H1 (cell line): ENCODE measurements around the gene IQGAP1. TPM values are rescaled to one million over a fixed set of nuclear protein-coding genes. Genes with fewer than 3 reads are reported as not detected.

Experiments used
- ASH2L ChIP-seq: fragments of 200-600, 300-600 bp; sonication (generic); IDR thresholded peaks from one replicate; pipeline ENCODE4 v1.7.1; 2017; ENCODE audit warnings: low read length
- ATF3 ChIP-seq: IDR thresholded peaks from 2 replicates; pipeline ENCODE4 v1.6.1; 2011; ENCODE audit warnings: low read depth, mild to moderate bottlenecking, low read length; ENCODE audit not compliant: insufficient read depth
- BACH1 ChIP-seq: IDR thresholded peaks from 2 replicates; pipeline ENCODE4 v1.6.1; 2012; ENCODE audit warnings: low read length, improper control_type of control experiment
- CBX8 ChIP-seq: fragments of 300-800, 300-1000 bp; sonication (generic); IDR thresholded peaks from 2 replicates; pipeline ENCODE4 v1.7.1; 2016; ENCODE audit warnings: low read depth, low read length, borderline replicate concordance
- CEBPB ChIP-seq: IDR thresholded peaks from 2 replicates; pipeline ENCODE4 v1.6.1; 2012; ENCODE audit warnings: low read depth, low read length
- CHD2 ChIP-seq: IDR thresholded peaks from 2 replicates; pipeline ENCODE4 v1.6.1; 2012; ENCODE audit warnings: low read length, improper control_type of control experiment
- CREB1 ChIP-seq: IDR thresholded peaks from 2 replicates; pipeline ENCODE4 v1.6.1; 2012; ENCODE audit warnings: inconsistent platforms
- EGR1 ChIP-seq: IDR thresholded peaks from 2 replicates; pipeline ENCODE4 v1.6.1; 2011; ENCODE audit warnings: low read depth, low read length, borderline replicate concordance
- EP300 ChIP-seq, 2 experiments: IDR thresholded peaks; 1 replicate in 1 of 2; 2 replicates in 1 of 2; pipeline ENCODE4 v1.6.1; 2011 to 2012; ENCODE audit warnings: low read depth in 2 of 2, low read length in 2 of 2, mild to moderate bottlenecking in 2 of 2, borderline replicate concordance in 1 of 2, inconsistent platforms in 1 of 2, moderate library complexity in 1 of 2
- FOSL1 ChIP-seq: IDR thresholded peaks from 2 replicates; pipeline ENCODE4 v1.6.1; 2011; ENCODE audit warnings: mild to moderate bottlenecking, low read depth, low read length, moderate library complexity; ENCODE audit not compliant: insufficient read depth
- GTF2F1 ChIP-seq: IDR thresholded peaks from 2 replicates; pipeline ENCODE4 v1.6.1; 2012; ENCODE audit warnings: low read depth, low read length, improper control_type of control experiment, borderline replicate concordance
- JUN ChIP-seq: IDR thresholded peaks from 2 replicates; pipeline ENCODE4 v1.6.1; 2011; ENCODE audit warnings: low read depth, mild to moderate bottlenecking, improper control_type of control experiment, low read length
- JUND ChIP-seq: IDR thresholded peaks from 2 replicates; pipeline ENCODE4 v1.6.1; 2011; ENCODE audit warnings: mild to moderate bottlenecking, improper control_type of control experiment, low read length
- MAX ChIP-seq: IDR thresholded peaks from 2 replicates; pipeline ENCODE4 v1.6.1; 2012; ENCODE audit warnings: inconsistent platforms
- PHF8 ChIP-seq: fragments of 200-600 bp; sonication (generic); conservative IDR thresholded peaks from 2 replicates; pipeline ENCODE4 v1.7.1; 2012; ENCODE audit warnings: low read depth, mild to moderate bottlenecking, inconsistent platforms, low read length, moderate library complexity
- POLR2A ChIP-seq, 2 experiments: IDR thresholded peaks; 1 replicate in 1 of 2; 2 replicates in 1 of 2; pipeline ENCODE4 v1.6.1; 2011; ENCODE audit warnings: low read depth in 2 of 2, low read length in 2 of 2, mild to moderate bottlenecking in 2 of 2; ENCODE audit errors: control extremely low read depth in 1 of 2
- RAD21 ChIP-seq, 2 experiments: IDR thresholded peaks in 1 of 2; conservative IDR thresholded peaks in 1 of 2; 2 replicates each; pipeline ENCODE4 v1.6.1; 2011; ENCODE audit warnings: low read depth in 2 of 2, low read length in 2 of 2, improper control_type of control experiment in 1 of 2, inconsistent platforms in 1 of 2, mild to moderate bottlenecking in 1 of 2, moderate library complexity in 1 of 2
- RFX5 ChIP-seq: IDR thresholded peaks from 2 replicates; pipeline ENCODE4 v1.6.1; 2011; ENCODE audit warnings: low read depth, low read length, improper control_type of control experiment, borderline replicate concordance
- SIRT6 ChIP-seq: IDR thresholded peaks from one replicate; pipeline ENCODE4 v1.7.1; 2012; ENCODE audit warnings: low read length, inconsistent platforms
- SP2 ChIP-seq: IDR thresholded peaks from 2 replicates; pipeline ENCODE4 v1.6.1; 2012; ENCODE audit warnings: mild to moderate bottlenecking, low read length, inconsistent platforms
- SUZ12 ChIP-seq: fragments of 200-600 bp; sonication (generic); IDR thresholded peaks from 2 replicates; pipeline ENCODE4 v1.6.1; 2012; ENCODE audit warnings: mild to moderate bottlenecking, inconsistent platforms, low read length, moderate library complexity, mixed read lengths
- TAF1 ChIP-seq: IDR thresholded peaks from 2 replicates; pipeline ENCODE4 v1.6.1; 2011; ENCODE audit warnings: mild to moderate bottlenecking, low read depth, low read length
- TBP ChIP-seq: IDR thresholded peaks from 2 replicates; pipeline ENCODE4 v1.6.1; 2011; ENCODE audit warnings: low read depth, low read length, improper control_type of control experiment
- TCF12 ChIP-seq: IDR thresholded peaks from 2 replicates; pipeline ENCODE4 v1.6.1; 2011; ENCODE audit warnings: low read depth, mild to moderate bottlenecking, low read length
- TEAD4 ChIP-seq: IDR thresholded peaks from 2 replicates; pipeline ENCODE4 v1.6.1; 2012; ENCODE audit warnings: low read depth, low read length, inconsistent platforms, mixed read lengths
- YY1 ChIP-seq: IDR thresholded peaks from 2 replicates; pipeline ENCODE4 v1.6.1; 2011; ENCODE audit warnings: low read depth, mild to moderate bottlenecking, low read length
- polyA plus RNA-seq, 7 experiments: library from polyadenylated mRNA; depleted of rRNA in 3 of 7; stranded (reverse) in 5 of 7; unstranded in 2 of 7; fragments of >200 nt in 5 of 7; fragments of 200-250 nt in 2 of 7; gene quantifications; 1 replicate in 5 of 7; 2 replicates in 1 of 7; 4 replicates in 1 of 7; pipeline versions ENCODE4 v1.2.1 to v1.2.3, GENCODE V29; 2011 to 2013; ENCODE audit warnings: missing spikeins in 2 of 7, mixed read lengths in 2 of 7
- total RNA-seq: library from RNA; stranded (reverse); fragmentation: NEBNext Ultra II Directional; extraction: Animal tissue kit (Norgen Biotek cat#: 25700); gene quantifications from 2 replicates; pipeline ENCODE4 v1.2.1, GENCODE V29; 2021

IQGAP1 gene
- total and polyA plus RNA-seq, 2 of the 8 experiments (the other 6 are each of a cell fraction or from before 2014, with no cell fraction given): 56.0 to 138 TPM

GRCh38 chr15:90530250-90531051, 142.4 kb downstream of the IQGAP1 start (continued):
- TF ChIP-seq SUZ12: peak; percentile 68
- TF ChIP-seq RAD21 (IDR thresholded peaks at IDR 0.05 in 1 of 2, conservative IDR thresholded peaks at IDR 0.05 in 1 of 2; ENCODE audit: low read depth in 2 of 2, low read length in 2 of 2): no peak
- no peak for TF ChIP-seq ASH2L
- TF ChIP-seq EP300 (IDR thresholded peaks at IDR 0.05; ENCODE audit: borderline replicate concordance in 1 of 2, low read depth in 2 of 2, low read length in 2 of 2): no peak
- no peak for TF ChIP-seq JUN
- no peak for TF ChIP-seq TBP
- TF ChIP-seq CREB1: no peak
- no peak for TF ChIP-seq PHF8
- TF ChIP-seq SP2: no peak
- TF ChIP-seq TCF12: 0 out of 2 replicates have a peak, but pooled peaks have one; percentile 17
- TF ChIP-seq SIRT6: no peak
- no peak for TF ChIP-seq CBX8
- TF ChIP-seq MAX: no peak
- TF ChIP-seq ATF3: no peak
- no peak for TF ChIP-seq GTF2F1
- TF ChIP-seq FOSL1: no peak
- TF ChIP-seq EGR1: no peak
- no peak for TF ChIP-seq TEAD4
- no peak for TF ChIP-seq YY1
- no peak for TF ChIP-seq POLR2A (IDR thresholded peaks at IDR 0.05; ENCODE audit: control extremely low read depth in 1 of 2, low read depth in 2 of 2, low read length in 2 of 2)
- no peak for TF ChIP-seq RFX5
- TF ChIP-seq TAF1: 0 out of 2 replicates have a peak, but pooled peaks have one; percentile 28
- no peak for TF ChIP-seq BACH1
- no peak for TF ChIP-seq CHD2
- no peak for TF ChIP-seq JUND
- no peak for TF ChIP-seq CEBPB
